Raji (cell line): ENCODE results near the gene DNAJA3.

Experiments used
- POLR2A ChIP-seq: IDR thresholded peaks from 2 replicates; pipeline ENCODE4 v1.6.1; 2011; ENCODE audit warnings: low read depth, low read length, control low read depth; ENCODE audit not compliant: insufficient read depth

The DNAJA3 gene

GRCh38 chr16:4433914-4434787, 8.5 kb downstream of the DNAJA3 start:
- TF ChIP-seq POLR2A: no peak

GRCh38 chr16:4435337-4436067, 9.8 kb downstream of the DNAJA3 start:
- no peak for TF ChIP-seq POLR2A

- no peak for TF ChIP-seq POLR2A
These were observed 11.7 kb downstream of the DNAJA3 start for GRCh38 chr16:4437366-4437765.

GRCh38 chr16:4442371-4442770, 16.7 kb downstream of the DNAJA3 start:
- no peak for TF ChIP-seq POLR2A

- TF ChIP-seq POLR2A: no peak
These were observed 17.6 kb downstream of the DNAJA3 start for GRCh38 chr16:4443271-4443670.

- no peak for TF ChIP-seq POLR2A
These were observed 18.3 kb downstream of the DNAJA3 start for GRCh38 chr16:4443986-4444385.

GRCh38 chr16:4450430-4450829, 24.8 kb downstream of the DNAJA3 start:
- no peak for TF ChIP-seq POLR2A

- no peak for TF ChIP-seq POLR2A
These were observed 25.4 kb downstream of the DNAJA3 start for GRCh38 chr16:4450931-4451519.

GRCh38 chr16:4452674-4453073, 27.0 kb downstream of the DNAJA3 start:
- no peak for TF ChIP-seq POLR2A

- TF ChIP-seq POLR2A: no peak
These were observed 29.0 kb downstream of the DNAJA3 start for GRCh38 chr16:4454623-4455022.

- TF ChIP-seq POLR2A: no peak
These were observed 29.4 kb downstream of the DNAJA3 start for GRCh38 chr16:4455081-4455480.

- TF ChIP-seq POLR2A: no peak
These were observed 30.3 kb downstream of the DNAJA3 start for GRCh38 chr16:4455951-4456350.

- TF ChIP-seq POLR2A: no peak
These were observed 35.2 kb downstream of the DNAJA3 start for GRCh38 chr16:4460936-4461249.

GRCh38 chr16:4461250-4462085, 35.8 kb downstream of the DNAJA3 start:
- no peak for TF ChIP-seq POLR2A

- no peak for TF ChIP-seq POLR2A
These were observed 38.0 kb downstream of the DNAJA3 start for GRCh38 chr16:4463522-4464163.
